ENCODE results near the gene OR2S2.

Gene OR2S2

DNA sequence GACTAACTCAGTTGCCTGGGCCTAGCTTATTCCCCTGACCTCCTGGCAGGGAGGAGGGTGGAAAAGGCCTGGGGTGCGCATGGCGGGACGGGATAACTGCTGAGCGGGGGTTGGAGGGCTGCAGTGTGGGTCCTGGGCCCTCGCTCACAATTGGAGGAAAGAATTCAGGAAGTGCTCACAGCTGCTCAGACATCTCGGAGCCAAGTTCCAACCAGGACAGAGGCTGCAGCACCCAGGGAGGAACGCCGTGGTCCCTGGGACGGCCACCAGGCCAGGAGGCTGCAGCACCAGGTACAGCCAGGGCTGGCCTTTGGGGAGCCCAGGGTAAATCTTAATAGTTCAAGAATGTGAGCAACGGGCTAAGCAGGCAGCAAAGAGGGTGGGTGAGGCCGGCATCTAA lies 48.7 kb downstream of the OR2S2 start, which contains the start of gene SPAAR:
Gene SPAAR (plus strand): TSS at position 217 of the 400 bp plus-strand sequence. CDS start 974 bp downstream, outside the sequence.
- DNase-seq (ENCODE audit: low read depth), result no peak

DNA sequence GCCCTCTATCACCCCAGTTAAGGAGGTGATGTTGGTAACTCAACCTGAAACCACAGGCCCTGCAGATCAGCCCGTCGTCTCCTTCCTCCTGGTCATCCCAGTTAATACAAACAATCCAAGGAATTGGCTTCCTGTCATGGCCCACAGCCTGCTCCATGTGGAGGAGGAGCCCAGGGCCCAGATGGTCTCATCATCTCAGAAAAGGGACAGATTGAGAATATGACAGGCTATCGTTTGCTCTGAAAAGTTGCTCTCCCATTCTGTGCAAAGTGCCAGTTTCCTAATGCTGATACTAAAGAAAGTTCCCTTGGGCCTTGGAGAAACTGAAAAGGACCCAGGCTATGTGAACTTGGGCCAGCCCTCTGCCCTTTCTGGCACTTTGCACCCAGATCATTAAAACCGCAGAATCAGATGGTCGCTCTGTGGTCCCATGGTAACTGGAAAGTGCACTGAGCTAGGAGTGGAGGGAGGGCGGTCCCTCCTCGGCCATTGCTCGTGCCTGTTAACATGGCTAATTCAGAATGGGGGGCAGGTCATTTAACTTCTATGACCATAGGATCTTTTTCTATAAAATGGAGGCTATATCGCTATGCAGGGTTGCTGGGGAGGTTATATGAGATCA lies 49.3 kb downstream of the OR2S2 start:
- DNase-seq (ENCODE audit: low read depth), result no peak

DNA sequence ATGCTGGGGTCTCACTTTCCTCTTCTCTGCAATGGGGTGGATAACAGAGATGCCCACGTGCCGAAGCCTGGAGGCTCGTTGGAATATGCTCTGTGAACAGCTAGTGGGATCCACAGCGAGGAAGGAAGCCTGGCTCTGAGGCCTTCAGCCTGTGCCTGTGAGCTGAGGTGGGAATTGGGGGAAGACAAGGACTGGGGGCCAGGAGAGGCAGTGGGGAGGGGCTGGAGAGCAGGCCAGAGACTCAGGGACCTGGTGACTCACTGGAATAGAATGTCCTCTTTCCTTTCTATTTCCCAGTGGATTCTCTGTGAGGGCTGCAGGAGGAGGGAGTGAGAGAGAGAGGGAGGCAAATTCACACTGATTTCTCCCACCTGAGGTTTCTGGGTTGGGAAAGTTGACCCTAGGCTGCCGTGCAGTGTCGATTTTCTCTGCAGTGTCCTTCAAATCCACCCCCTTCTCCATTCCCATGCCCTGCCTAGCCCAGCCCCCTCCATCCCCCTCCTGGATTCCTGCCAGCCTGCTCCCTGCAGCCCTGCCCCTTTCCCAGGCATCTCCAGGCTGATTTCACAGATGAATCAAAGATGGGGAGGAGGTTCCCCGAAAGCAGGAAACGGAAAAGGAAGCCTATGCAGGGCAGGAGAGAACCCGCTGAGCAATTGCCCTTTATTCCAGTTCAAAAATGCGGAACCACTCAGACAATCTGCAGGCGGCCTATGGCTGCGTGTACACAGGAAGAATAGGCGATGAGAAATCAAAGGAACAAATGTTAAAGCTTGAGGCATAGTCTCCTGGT lies 50.0 kb downstream of the OR2S2 start:
- DNase-seq (ENCODE audit: low read depth), result no peak
